Measurements from ENCODE around the gene GALNT10. TPM values are rescaled to one million over a fixed set of nuclear protein-coding genes. Genes with fewer than 3 reads are reported as not detected.

The GALNT10 gene
- total RNA-seq, 1 experiment from 2014 or later = 22.9 TPM

DNA sequence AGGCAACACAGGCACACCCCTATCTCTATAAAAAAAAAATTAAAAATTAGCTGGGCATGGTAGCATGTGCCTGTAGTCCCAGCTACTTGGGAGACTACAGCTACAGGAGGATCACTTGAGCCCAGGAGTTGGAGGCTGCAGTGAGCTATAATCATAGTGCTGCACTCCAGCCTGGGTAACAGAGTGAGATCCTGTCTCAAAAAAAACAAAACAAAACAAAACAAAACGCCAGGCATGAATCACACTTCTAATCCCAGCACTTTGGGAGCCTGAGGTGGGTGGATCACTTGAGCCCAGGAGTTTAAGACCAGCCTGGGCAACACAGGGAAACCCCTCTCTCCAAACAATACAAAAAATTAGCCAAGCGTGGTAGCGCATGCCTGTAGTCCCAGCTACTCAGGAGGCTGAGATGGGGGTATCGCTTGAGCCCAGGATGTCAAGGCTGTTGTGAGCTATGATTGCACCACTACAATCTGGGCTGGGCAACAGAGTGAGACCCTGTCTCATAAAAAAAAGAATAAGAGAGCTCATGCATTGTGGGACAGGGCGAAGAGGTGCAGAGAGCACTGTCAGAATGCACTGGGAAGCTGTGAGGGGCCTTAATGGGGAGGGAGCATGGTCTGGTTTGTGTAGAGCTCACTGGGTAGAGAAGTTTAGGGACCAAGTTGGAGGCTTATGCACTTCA is 246.9 kb downstream of the GALNT10 start:
- ChIA-PET CTCF (no interaction called here), POLR2A (no interaction called here)
- Mint-ChIP-seq H3K27me3 (ENCODE audit: low read depth) (no peaks in the 10 kb centered on the region), H3K9me3 (peaks cover 5% of the 10 kb centered on the region), H3K4me1 (no peaks in the 10 kb centered on the region), H3K27ac (no peak overlapping the region), H3K36me3 (peaks cover 48% of the 10 kb centered on the region), H3K4me3 (no peak overlapping the region)
- DNase-seq (ENCODE audit: low spot score) (no peak), ATAC-seq (no peak)
- no peak for TF ChIP-seq ZNF219 (CRISPR knock-in tag; IDR thresholded peaks at IDR 0.05; ENCODE audit: borderline replicate concordance)
- TF ChIP-seq, protein P1, sequence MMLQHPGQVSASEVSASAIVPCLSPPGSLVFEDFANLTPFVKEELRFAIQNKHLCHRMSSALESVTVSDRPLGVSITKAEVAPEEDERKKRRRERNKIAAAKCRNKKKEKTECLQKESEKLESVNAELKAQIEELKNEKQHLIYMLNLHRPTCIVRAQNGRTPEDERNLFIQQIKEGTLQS (CRISPR knock-in tag; conservative IDR thresholded peaks at IDR 0.05) = no peak
- no peak for TF ChIP-seq TP53 (CRISPR knock-in tag; IDR thresholded peaks at IDR 0.05)
- TF ChIP-seq TEAD1 (CRISPR knock-in tag; IDR thresholded peaks at IDR 0.05) = no peak
- TF ChIP-seq NFE2L1 (CRISPR knock-in tag; IDR thresholded peaks at IDR 0.05) = no peak
- TF ChIP-seq TEAD4 (CRISPR knock-in tag; IDR thresholded peaks at IDR 0.05) = no peak
- TF ChIP-seq, protein P2, sequence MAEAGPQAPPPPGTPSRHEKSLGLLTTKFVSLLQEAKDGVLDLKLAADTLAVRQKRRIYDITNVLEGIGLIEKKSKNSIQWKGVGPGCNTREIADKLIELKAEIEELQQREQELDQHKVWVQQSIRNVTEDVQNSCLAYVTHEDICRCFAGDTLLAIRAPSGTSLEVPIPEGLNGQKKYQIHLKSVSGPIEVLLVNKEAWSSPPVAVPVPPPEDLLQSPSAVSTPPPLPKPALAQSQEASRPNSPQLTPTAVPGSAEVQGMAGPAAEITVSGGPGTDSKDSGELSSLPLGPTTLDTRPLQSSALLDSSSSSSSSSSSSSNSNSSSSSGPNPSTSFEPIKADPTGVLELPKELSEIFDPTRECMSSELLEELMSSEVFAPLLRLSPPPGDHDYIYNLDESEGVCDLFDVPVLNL (CRISPR knock-in tag; IDR thresholded peaks at IDR 0.05; ENCODE audit: borderline replicate concordance, low read depth) = no peak
- no peak for TF ChIP-seq CREM (CRISPR knock-in tag; IDR thresholded peaks at IDR 0.05)

DNA sequence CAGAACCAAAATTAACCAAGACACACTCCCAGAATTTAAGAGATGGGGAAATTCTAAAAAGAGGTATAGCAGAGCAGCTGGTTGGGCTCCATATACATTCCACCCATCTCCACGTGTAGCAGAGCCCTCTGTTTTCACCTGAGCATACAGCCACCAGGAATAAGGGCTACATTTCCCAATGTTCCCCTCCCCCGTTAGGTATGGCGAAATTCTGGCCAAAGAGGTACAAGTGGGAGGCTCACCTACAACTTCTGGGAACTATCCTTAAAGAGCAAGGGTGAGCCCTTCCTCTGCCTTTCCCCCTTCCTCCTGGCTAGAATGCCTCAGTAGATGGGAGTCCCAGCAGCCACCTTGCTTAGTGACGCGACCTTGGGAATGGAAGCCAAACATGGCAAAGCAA is 250.0 kb downstream of the GALNT10 start:
- H3K9me3 Mint-ChIP-seq = peaks cover 5% of the 10 kb centered on the region
- TF ChIP-seq CREB1 (CRISPR knock-in tag; IDR thresholded peaks at IDR 0.05) (no peak), CBFB (CRISPR knock-in tag; IDR thresholded peaks at IDR 0.05; ENCODE audit: low read depth) (no peak)
- TF ChIP-seq, protein P3, sequence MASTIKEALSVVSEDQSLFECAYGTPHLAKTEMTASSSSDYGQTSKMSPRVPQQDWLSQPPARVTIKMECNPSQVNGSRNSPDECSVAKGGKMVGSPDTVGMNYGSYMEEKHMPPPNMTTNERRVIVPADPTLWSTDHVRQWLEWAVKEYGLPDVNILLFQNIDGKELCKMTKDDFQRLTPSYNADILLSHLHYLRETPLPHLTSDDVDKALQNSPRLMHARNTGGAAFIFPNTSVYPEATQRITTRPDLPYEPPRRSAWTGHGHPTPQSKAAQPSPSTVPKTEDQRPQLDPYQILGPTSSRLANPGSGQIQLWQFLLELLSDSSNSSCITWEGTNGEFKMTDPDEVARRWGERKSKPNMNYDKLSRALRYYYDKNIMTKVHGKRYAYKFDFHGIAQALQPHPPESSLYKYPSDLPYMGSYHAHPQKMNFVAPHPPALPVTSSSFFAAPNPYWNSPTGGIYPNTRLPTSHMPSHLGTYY (CRISPR knock-in tag; IDR thresholded peaks at IDR 0.05) = no peak
- no peak overlapping the region for H3K27ac Mint-ChIP-seq
- DNase-seq (ENCODE audit: low spot score) = no peak
- no peak for ATAC-seq
- ChIA-PET CTCF (interaction anchor here (1.0 kb wide), 1 partner anchor 19 kb away, joined by 3 read pairs; no protein-coding TSS in a partner anchor), POLR2A (no interaction called here)
- no peak overlapping the region for H3K4me3 Mint-ChIP-seq
- H3K36me3 Mint-ChIP-seq = peaks cover 41% of the 10 kb centered on the region
- H3K4me1 Mint-ChIP-seq = peaks cover 4% of the 10 kb centered on the region; the same call in 1 of the 2 replicates
- H3K27me3 Mint-ChIP-seq (ENCODE audit: low read depth) = no peaks in the 10 kb centered on the region

DNA sequence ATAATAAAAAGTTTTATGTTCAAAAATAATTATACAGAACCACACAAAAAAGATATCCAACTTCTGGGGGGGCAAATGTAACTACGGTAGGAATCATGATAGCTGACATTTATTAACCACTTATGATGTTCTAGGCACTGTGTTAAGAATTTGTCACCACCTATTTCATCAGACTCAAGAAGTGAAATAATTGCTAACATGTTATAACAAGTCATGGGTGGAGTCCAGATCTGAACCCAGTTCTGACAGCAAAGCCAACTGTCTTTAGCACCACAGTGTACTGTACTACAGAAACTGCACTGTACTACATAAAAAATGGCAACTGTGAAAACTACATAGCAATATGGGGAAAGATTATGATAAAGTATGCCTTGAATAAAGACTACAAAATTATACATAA is 252.3 kb downstream of the GALNT10 start:
- POLR2A ChIA-PET = no interaction called here
- Mint-ChIP-seq H3K36me3 (peaks cover 23% of the 10 kb centered on the region), H3K4me1 (peaks cover 13% of the 10 kb centered on the region), H3K27ac (no peak overlapping the region), H3K9me3 (no peaks in the 10 kb centered on the region), H3K4me3 (no peak overlapping the region), H3K27me3 (ENCODE audit: low read depth) (peaks cover 8% of the 10 kb centered on the region)
- CTCF ChIA-PET = no interaction called here
- ATAC-seq (no peak), DNase-seq (ENCODE audit: low spot score) (no peak)
- TF ChIP-seq, protein P4, sequence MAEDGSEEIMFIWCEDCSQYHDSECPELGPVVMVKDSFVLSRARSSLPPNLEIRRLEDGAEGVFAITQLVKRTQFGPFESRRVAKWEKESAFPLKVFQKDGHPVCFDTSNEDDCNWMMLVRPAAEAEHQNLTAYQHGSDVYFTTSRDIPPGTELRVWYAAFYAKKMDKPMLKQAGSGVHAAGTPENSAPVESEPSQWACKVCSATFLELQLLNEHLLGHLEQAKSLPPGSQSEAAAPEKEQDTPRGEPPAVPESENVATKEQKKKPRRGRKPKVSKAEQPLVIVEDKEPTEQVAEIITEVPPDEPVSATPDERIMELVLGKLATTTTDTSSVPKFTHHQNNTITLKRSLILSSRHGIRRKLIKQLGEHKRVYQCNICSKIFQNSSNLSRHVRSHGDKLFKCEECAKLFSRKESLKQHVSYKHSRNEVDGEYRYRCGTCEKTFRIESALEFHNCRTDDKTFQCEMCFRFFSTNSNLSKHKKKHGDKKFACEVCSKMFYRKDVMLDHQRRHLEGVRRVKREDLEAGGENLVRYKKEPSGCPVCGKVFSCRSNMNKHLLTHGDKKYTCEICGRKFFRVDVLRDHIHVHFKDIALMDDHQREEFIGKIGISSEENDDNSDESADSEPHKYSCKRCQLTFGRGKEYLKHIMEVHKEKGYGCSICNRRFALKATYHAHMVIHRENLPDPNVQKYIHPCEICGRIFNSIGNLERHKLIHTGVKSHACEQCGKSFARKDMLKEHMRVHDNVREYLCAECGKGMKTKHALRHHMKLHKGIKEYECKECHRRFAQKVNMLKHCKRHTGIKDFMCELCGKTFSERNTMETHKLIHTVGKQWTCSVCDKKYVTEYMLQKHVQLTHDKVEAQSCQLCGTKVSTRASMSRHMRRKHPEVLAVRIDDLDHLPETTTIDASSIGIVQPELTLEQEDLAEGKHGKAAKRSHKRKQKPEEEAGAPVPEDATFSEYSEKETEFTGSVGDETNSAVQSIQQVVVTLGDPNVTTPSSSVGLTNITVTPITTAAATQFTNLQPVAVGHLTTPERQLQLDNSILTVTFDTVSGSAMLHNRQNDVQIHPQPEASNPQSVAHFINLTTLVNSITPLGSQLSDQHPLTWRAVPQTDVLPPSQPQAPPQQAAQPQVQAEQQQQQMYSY (CRISPR knock-in tag; IDR thresholded peaks at IDR 0.05) = no peak
- no peak for TF ChIP-seq EMX1 (CRISPR knock-in tag; IDR thresholded peaks at IDR 0.05)
- TF ChIP-seq, protein P5, sequence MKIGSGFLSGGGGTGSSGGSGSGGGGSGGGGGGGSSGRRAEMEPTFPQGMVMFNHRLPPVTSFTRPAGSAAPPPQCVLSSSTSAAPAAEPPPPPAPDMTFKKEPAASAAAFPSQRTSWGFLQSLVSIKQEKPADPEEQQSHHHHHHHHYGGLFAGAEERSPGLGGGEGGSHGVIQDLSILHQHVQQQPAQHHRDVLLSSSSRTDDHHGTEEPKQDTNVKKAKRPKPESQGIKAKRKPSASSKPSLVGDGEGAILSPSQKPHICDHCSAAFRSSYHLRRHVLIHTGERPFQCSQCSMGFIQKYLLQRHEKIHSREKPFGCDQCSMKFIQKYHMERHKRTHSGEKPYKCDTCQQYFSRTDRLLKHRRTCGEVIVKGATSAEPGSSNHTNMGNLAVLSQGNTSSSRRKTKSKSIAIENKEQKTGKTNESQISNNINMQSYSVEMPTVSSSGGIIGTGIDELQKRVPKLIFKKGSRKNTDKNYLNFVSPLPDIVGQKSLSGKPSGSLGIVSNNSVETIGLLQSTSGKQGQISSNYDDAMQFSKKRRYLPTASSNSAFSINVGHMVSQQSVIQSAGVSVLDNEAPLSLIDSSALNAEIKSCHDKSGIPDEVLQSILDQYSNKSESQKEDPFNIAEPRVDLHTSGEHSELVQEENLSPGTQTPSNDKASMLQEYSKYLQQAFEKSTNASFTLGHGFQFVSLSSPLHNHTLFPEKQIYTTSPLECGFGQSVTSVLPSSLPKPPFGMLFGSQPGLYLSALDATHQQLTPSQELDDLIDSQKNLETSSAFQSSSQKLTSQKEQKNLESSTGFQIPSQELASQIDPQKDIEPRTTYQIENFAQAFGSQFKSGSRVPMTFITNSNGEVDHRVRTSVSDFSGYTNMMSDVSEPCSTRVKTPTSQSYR (CRISPR knock-in tag; IDR thresholded peaks at IDR 0.05) = no peak
- no peak for TF ChIP-seq TCF7 (CRISPR knock-in tag; IDR thresholded peaks at IDR 0.05; ENCODE audit: low read depth)
- TF ChIP-seq, protein P6, sequence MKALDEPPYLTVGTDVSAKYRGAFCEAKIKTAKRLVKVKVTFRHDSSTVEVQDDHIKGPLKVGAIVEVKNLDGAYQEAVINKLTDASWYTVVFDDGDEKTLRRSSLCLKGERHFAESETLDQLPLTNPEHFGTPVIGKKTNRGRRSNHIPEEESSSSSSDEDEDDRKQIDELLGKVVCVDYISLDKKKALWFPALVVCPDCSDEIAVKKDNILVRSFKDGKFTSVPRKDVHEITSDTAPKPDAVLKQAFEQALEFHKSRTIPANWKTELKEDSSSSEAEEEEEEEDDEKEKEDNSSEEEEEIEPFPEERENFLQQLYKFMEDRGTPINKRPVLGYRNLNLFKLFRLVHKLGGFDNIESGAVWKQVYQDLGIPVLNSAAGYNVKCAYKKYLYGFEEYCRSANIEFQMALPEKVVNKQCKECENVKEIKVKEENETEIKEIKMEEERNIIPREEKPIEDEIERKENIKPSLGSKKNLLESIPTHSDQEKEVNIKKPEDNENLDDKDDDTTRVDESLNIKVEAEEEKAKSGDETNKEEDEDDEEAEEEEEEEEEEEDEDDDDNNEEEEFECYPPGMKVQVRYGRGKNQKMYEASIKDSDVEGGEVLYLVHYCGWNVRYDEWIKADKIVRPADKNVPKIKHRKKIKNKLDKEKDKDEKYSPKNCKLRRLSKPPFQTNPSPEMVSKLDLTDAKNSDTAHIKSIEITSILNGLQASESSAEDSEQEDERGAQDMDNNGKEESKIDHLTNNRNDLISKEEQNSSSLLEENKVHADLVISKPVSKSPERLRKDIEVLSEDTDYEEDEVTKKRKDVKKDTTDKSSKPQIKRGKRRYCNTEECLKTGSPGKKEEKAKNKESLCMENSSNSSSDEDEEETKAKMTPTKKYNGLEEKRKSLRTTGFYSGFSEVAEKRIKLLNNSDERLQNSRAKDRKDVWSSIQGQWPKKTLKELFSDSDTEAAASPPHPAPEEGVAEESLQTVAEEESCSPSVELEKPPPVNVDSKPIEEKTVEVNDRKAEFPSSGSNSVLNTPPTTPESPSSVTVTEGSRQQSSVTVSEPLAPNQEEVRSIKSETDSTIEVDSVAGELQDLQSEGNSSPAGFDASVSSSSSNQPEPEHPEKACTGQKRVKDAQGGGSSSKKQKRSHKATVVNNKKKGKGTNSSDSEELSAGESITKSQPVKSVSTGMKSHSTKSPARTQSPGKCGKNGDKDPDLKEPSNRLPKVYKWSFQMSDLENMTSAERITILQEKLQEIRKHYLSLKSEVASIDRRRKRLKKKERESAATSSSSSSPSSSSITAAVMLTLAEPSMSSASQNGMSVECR (CRISPR knock-in tag; IDR thresholded peaks at IDR 0.05; ENCODE audit: borderline replicate concordance) = no peak
- TF ChIP-seq, protein P7, sequence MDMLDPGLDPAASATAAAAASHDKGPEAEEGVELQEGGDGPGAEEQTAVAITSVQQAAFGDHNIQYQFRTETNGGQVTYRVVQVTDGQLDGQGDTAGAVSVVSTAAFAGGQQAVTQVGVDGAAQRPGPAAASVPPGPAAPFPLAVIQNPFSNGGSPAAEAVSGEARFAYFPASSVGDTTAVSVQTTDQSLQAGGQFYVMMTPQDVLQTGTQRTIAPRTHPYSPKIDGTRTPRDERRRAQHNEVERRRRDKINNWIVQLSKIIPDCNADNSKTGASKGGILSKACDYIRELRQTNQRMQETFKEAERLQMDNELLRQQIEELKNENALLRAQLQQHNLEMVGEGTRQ (CRISPR knock-in tag; IDR thresholded peaks at IDR 0.05) = no peak

All from WTC11 (cell line).